ENCODE measurements around the gene P2RY6.
"Not testable (repeated sequence)": the region's sequence is repeated elsewhere in the genome, so short reads cannot be mapped to it uniquely, and the experiment has no call there.

Gene P2RY6

DNA sequence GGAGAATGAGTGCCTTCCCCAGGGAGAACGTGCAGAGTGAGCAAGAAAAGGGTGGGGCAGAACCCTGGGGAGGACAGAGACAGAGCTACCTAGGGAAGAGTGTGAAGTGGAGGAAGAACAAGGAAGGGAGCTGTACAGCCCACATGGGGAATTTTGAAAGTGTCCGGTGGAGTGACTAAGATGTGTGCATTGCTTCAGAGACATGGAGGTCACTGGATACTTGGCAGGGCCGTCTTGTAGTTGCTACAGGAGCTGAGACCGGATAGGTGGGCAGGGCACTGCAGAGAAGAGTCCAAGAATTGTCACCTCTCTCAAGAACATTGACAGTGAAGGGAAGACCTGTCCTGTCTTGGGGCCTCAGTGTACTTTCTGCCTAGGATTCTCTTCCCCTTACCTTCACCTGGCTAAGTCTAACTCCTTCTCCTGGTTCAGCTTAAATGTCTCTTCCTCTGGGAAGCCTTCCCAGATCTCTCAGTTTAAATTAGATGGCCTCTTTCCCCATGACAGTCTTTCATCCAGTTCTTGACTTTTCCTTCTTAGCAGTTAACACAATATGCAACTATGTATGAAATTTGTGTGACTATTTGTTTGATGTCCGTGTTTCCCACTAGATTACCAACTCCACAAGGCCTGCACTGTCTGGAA is 9.2 kb upstream of the P2RY6 start:
- no peak for DNase-seq

- no peak for DNase-seq
These were observed 8.5 kb upstream of the P2RY6 start for GRCh38 chr11:73263640-73264039.

DNA sequence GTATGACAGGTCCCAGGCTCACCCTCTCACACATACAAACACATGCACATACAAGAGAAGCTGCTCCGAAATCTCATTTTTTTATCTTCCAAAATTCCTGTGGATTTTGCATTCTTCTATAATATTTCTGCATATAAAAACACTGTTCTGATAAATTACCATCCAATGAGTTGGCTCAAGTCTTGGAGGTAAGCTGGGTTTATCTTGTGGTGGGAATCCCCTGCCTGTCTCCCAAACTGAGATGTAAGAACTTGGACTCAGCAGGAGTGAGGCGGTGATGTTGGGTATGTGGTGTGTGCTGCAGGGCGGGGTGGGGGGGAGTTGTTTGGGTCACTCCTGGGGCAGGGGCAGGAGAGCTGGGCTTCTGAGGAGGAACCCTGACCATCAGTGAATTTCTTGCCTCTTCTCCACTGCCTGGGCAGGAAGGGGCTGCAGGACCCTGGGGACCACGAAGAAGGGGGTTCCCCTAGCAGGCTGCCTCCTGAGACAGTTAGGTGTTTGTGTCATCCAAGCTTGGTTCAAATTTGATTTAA is 6.8 kb upstream of the P2RY6 start:
- DNase-seq = no peak

GRCh38 chr11:73265853-73266645 is 6.1 kb upstream of the P2RY6 start:
- DNase-seq = no peak

DNA sequence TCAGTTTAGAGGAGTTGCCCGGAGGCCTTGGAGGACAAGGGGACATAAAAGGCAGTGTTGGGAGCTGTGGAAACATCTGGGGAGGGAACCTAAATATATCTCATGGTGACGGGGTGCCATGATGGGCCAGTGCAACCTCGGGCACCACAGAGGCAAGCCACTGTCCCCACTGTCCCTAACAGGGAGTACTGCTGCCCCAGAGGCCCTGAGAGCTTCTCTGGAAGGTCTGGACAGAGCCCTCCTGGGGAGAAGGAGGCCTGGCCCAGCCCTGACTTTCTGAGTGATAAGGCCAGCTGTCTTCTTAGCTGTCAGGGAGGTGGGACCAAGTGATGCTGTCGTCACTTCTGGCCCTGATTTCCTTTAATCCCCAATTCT is 5.5 kb upstream of the P2RY6 start:
- no peak for DNase-seq

- DNase-seq = no peak
These were observed 4.9 kb upstream of the P2RY6 start for GRCh38 chr11:73267122-73267846.

GRCh38 chr11:73267906-73268540 is 4.1 kb upstream of the P2RY6 start:
- DNase-seq = no peak

- no peak for DNase-seq
These were observed 3.4 kb upstream of the P2RY6 start for GRCh38 chr11:73268671-73269271.

DNA sequence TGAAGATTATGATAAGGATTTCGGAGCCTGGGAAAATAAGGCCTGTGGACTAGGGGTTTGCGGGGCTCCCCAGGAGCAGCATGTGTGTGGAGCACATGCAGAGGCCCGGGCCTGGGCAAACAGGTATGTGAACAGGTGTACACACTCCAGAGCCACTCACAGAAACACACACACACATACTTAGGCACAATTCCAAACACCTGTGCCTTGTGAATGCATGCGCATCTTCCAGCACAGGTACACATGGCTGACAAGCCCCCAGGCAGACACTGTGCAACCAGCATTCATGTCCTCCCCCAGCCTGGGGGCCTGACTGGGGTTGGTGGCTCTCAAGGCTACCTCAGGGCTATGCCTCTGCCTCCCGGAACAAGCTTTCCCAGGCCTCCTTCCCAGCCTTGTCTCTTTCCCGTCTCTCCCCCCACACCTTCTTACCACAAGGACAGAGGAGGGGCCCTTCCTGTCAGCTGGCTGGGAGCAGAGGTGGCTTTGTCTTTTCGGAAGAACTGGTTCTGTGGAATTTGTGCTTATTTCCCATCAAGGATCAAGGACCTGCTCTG is 2.6 kb upstream of the P2RY6 start:
- no peak for DNase-seq

DNA sequence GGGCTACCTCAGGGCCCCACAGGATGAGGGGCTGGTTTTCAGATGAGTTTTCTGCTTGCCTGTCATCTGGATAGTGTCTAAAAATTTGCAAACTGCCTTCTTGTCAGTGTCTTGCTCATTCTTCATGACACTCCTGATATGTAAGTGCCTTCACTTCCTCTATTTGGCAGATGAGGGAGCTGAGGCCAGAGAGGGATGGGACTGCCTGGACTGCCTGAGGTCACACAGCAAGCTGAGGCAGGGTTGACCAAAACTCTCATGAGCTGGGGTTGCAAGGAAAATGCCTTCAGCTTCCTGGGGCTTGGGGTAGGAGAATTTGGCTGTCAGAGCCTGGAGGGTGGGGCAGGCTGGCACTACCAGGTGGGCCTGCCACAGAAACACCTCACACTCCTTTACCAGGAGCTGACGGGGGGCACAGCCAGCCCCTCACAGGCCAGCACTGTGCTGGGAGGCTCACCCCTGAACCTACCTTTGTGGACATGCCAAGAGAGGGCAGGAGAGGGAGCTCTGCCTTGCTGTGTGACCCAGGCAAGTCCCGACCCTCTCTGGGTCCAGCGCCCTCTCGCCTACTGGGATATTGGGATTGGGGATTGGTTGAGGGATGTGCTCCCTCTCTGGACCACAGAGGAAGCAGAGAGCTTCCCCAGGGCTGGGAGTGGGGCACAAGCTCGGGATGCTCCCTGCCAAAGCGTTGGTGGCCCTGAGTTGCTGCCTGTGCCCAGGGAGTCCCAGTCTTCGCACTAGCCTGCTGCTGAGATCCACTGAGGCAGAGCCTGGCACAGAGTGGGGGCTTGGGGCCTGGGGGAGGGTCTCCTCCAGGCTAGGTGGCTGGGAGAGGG is 1.9 kb upstream of the P2RY6 start:
- DNase-seq = no peak

- DNase-seq = no peak
These were observed 1.2 kb upstream of the P2RY6 start for GRCh38 chr11:73270855-73271477.

GRCh38 chr11:73271478-73271865 is 666 bp upstream of the P2RY6 start:
- not testable (repeated sequence) for DNase-seq

DNA sequence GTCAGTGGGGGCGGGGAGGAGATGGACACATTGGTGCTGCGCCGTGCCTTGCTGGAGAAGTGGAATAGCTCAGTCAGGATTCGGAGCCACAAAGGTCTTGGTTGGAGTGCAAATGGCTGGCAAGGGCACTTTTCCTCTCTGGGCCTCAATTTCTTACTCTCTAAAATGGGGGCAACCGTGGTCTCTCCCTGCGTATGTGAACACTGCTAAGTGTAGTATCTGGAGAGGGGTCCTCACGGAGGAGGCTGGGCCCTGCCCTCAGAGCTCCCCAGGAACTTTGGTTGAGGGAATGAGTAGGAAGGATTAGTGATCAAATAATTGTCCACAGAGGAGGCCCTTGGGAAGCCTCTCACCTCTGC is 521 bp downstream of the P2RY6 start:
- no peak for DNase-seq

DNA sequence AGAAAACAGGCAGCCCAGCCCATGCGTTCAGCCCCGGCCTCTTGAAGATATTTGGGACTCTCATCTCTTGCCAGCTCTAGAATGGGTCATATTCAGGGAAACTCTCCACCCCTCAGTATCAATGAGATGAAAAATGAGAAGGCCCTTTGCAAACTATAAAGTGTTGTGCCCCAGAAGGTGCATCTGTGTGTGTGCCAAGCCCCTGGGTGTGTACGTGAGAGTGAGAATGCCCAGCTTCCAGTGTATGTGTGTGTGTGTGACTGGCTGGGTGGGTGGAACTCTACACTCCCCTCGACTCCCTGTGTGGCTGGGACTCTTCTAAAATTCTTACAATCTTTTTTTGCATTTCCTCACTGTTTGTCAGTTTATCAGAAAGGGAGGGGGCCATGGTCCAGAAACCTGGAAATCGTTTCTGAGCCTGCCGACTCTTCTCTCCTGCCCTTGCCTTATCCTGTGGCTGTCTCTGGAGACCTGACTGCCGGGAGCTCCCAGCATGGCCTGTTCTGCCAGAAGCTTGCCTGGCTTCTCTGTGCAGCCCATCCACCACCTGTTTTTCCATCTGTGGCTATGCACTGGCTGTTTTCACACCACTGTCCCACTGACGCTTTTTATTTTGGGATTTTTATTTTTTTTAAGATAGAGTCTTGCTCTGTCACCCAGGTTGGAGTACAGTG is 1.2 kb downstream of the P2RY6 start:
- DNase-seq = no peak

DNA sequence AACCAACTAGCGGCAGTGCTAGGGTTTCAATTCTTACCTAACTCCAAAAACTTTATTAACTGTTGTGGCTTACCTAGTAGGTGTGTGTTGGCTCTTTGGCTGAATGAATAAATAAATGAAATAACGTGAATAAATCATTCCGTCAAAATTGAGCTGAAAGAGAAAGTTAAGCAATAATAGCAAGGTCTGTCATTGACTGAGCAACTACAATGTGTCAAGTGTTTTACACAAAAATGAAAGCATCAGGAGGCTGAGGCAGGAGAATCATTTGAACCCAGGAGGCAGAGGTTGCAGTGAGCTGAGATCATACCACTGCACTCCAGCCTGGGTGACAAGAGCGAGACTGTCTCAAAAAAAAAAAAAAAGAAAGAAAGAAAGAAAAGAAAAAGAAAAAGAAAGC is 2.1 kb downstream of the P2RY6 start:
- not testable (repeated sequence) for DNase-seq

DNA sequence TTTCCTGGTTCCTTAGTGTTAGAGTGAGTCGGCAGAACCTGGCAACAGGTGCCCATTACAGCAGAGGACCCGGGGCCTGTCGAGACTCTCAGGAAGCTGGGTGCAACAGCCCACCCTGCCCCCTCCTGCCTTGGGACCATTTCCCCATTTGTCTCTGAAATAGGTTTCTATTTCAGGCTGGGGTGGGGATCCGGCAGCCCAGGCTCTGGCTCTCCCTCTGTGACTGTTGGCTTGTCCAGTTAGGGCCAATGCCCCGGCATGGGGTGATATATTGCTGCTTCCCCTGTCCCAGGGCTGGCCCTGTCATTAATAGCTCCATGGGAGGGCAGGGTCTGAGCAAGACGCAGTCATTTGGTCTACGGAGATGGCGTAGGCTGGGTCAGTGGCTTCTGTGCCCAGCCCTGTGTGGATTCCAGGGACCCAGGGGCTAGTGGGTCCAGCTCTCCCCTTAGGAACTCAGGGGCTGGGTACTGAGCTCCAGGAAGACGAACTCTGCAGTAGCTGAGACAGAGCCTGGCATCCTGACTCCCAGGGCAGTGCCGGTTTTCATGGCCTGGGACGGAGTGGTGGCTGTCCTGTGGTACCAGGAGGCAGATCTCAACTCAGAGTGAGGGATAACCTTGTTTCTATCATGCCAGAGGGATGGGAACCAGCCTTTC is 2.7 kb downstream of the P2RY6 start:
- DNase-seq = no peak

- no peak for DNase-seq
These were observed 3.2 kb downstream of the P2RY6 start for GRCh38 chr11:73275381-73275750.

DNA sequence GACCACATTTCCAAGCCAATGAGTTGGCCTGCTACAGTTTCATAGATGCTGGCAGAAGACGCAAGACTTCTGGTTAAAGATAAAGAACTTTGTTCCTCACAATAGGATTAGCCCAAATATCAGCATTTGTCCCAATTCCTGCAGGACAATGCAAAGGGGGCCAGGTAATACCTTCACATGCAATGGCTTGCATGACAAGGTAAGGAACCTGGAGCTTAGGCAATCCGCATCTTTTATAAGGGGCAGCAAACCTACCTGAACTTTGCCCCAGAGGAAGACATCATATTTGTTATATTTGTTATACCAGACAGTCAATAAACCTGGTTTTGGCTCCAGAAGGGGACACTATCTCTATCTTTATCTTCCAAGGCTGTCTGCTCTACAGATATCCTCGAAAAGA is 5.3 kb downstream of the P2RY6 start:
- no peak for DNase-seq

DNA sequence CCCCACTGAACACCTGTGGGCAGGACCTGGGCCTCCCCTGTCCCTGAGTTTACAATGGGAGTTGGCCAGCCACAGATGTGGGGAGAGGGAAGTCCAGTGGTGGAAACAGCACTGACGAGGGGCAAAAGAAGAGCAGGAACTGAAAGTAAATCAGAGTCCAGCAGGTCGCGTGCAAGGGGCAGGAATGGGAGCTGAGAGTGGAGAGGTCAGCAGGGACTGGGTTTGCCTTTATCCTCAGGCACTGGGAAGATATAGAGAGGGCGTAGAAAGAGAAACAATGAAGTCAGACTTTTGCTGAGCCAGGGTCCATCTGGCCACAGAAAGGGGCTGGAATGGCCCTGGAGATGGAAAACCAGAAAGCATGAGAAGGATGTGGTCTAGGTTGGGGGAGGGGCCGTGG is 8.5 kb downstream of the P2RY6 start:
- DNase-seq = no peak

DNA sequence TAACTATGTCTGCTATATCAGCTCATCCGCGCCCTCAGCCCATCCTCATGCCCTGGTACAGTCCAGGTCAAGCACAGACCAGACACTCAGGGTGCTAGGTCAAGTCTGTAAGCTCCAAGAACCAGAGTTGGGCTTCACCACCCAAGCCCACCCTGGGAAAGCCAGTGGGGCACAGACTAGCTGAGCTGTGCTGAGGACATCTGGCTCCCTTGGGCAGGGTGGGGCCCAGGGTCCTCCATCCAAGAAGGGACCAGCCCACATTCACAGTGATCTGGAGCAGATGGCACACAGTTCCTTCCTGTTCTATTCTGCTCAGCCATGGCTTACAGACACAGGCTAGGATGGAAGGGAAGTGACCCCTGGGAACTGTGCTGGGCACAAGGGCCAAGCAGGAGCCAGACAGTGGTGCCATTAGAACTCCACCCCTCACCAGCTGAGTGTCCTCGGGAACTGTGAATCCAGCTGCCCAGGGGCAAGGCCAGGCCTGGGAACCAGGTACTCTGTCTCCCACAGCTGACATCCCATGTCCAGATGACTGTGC is 9.1 kb downstream of the P2RY6 start:
- no peak for DNase-seq

Data from NCI-H2107 (cell line).